ENCODE results near the gene RCBTB1. TPM values are rescaled to one million over a fixed set of nuclear protein-coding genes. Genes with fewer than 3 reads are reported as not detected.

RCBTB1 gene
- polyA plus RNA-seq, 1 donor from 2014 or later, result 65.3 TPM

- TF ChIP-seq RAD21 (conservative IDR thresholded peaks at IDR 0.05), result no peak
- no peak for TF ChIP-seq SMC3 (conservative IDR thresholded peaks at IDR 0.05; ENCODE audit: poor library complexity)
- no peak for TF ChIP-seq REST (IDR thresholded peaks at IDR 0.05; ENCODE audit: borderline replicate concordance)
- TF ChIP-seq EZH2 (IDR thresholded peaks at IDR 0.05; ENCODE audit: borderline replicate concordance, insufficient read depth, low read length, poor library complexity, severe bottlenecking), result no peak
- TF ChIP-seq POLR2AphosphoS5 (IDR thresholded peaks at IDR 0.05), result no peak
- no peak for TF ChIP-seq EP300 (conservative IDR thresholded peaks at IDR 0.05; ENCODE audit: poor library complexity, severe bottlenecking)
- no peak for TF ChIP-seq CTCF (IDR thresholded peaks at IDR 0.05; ENCODE audit: poor library complexity, severe bottlenecking)
- TF ChIP-seq TAF1 (IDR thresholded peaks at IDR 0.05; ENCODE audit: low read depth), result no peak
- no peak for TF ChIP-seq MXI1 (conservative IDR thresholded peaks at IDR 0.05; ENCODE audit: poor library complexity, severe bottlenecking)
- Histone ChIP-seq H2AFZ (ENCODE audit: low read depth, low read length) (no peak overlapping the region), H3K4me3 (ENCODE audit: low read length) (no peak overlapping the region), H3K9ac (ENCODE audit: low read length) (no peak overlapping the region), H3K27ac (ENCODE audit: low read length) (no peak overlapping the region), H4K20me1 (ENCODE audit: insufficient read depth) (no peaks in the 10 kb centered on the region), H3K9me2 (ENCODE audit: insufficient read depth, low read length) (no peaks in the 10 kb centered on the region), H3K4me2 (ENCODE audit: low read length) (no peak overlapping the region), H3K36me3 (ENCODE audit: insufficient read depth, low read length) (no peaks in the 10 kb centered on the region), H3K27me3 (ENCODE audit: insufficient read depth, low read depth, low read length) (no peaks in the 10 kb centered on the region), H3K9me3 (ENCODE audit: low read length) (no peaks in the 10 kb centered on the region), H3K79me2 (replicated peaks; ENCODE audit: insufficient read depth, low read length) (no peaks in the 10 kb centered on the region), H3F3A (ENCODE audit: insufficient read depth, low read length, poor library complexity, severe bottlenecking) (no peaks in the 10 kb centered on the region)
Observed at GRCh38 chr13:49550942-49551644, 34.3 kb downstream of the RCBTB1 start.

GRCh38 chr13:49549289-49549688 lies 36.1 kb downstream of the RCBTB1 start:
- no peaks in the 10 kb centered on the region for H3K36me3 ChIP-seq (ENCODE audit: insufficient read depth, low read length)
- H3K9ac ChIP-seq (ENCODE audit: low read length), result no peak overlapping the region
- no peaks in the 10 kb centered on the region for H3K9me2 ChIP-seq (ENCODE audit: insufficient read depth, low read length)
- H3K79me2 ChIP-seq (replicated peaks; ENCODE audit: insufficient read depth, low read length), result no peaks in the 10 kb centered on the region
- no peaks in the 10 kb centered on the region for H4K20me1 ChIP-seq (ENCODE audit: insufficient read depth)
- H3K9me3 ChIP-seq (ENCODE audit: low read length), result no peaks in the 10 kb centered on the region
- H3F3A ChIP-seq (ENCODE audit: insufficient read depth, low read length, poor library complexity, severe bottlenecking), result no peaks in the 10 kb centered on the region
- H2AFZ ChIP-seq (ENCODE audit: low read depth, low read length), result no peak overlapping the region
- no peak overlapping the region for H3K4me2 ChIP-seq (ENCODE audit: low read length)
- H3K27ac ChIP-seq (ENCODE audit: low read length), result no peak overlapping the region
- H3K27me3 ChIP-seq (ENCODE audit: insufficient read depth, low read depth, low read length), result no peaks in the 10 kb centered on the region
- H3K4me3 ChIP-seq (ENCODE audit: low read length), result no peak overlapping the region
- TF ChIP-seq SMC3 (conservative IDR thresholded peaks at IDR 0.05; ENCODE audit: poor library complexity) (no peak), RAD21 (conservative IDR thresholded peaks at IDR 0.05) (no peak), POLR2AphosphoS5 (IDR thresholded peaks at IDR 0.05) (no peak), REST (IDR thresholded peaks at IDR 0.05; ENCODE audit: borderline replicate concordance) (no peak), EP300 (conservative IDR thresholded peaks at IDR 0.05; ENCODE audit: poor library complexity, severe bottlenecking) (no peak), EZH2 (IDR thresholded peaks at IDR 0.05; ENCODE audit: borderline replicate concordance, insufficient read depth, low read length, poor library complexity, severe bottlenecking) (no peak), MXI1 (conservative IDR thresholded peaks at IDR 0.05; ENCODE audit: poor library complexity, severe bottlenecking) (no peak), TAF1 (IDR thresholded peaks at IDR 0.05; ENCODE audit: low read depth) (no peak), CTCF (IDR thresholded peaks at IDR 0.05; ENCODE audit: poor library complexity, severe bottlenecking) (no peak)

All from neural cell (in vitro differentiated cells).